ENCODE measurements around the gene DERA. TPM values are rescaled to one million over a fixed set of nuclear protein-coding genes. Genes with fewer than 3 reads are reported as not detected.

DERA gene
- total and polyA plus RNA-seq, 9 of the 15 experiments (the other 6 are each of a cell fraction or from before 2014, with no cell fraction given), result 5.5 to 15.5 (median 7.8) TPM

DNA sequence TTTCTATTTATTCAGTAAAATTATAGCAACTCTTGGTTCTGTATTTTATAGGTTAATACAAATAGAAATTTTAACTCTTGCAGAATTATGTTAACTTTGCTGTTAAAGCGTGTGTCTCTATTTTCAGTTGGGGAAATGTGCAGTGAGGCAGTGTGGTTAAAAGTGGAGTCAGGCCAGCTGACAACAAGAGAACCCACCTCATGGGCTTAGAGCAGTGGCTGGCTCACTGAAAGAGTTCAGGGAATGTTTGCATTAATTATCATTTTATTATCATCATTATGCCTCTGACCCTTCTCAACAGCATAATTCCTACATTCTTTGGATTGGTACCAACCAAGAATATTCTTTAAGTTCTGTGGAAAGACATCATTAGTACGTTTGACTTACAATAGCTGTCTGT lies 163.8 kb downstream of the DERA start:
- no peak overlapping the region for H3K27ac ChIP-seq (ENCODE audit: extremely low read depth, low read depth, low read length)
- no peak for FAIRE-seq
- H3K9me1 ChIP-seq (ENCODE audit: control insufficient read depth, insufficient read depth, low read length), result no peaks in the 10 kb centered on the region
- DNase-seq (ENCODE audit: extremely low read depth in 1 of 4, low spot score in 3 of 4), result no peak
- no peak overlapping the region for H3K9ac ChIP-seq (ENCODE audit: insufficient read depth in 1 of 2, low read depth in 2 of 2, low read length in 2 of 2)
- no peak overlapping the region for H3K4me3 ChIP-seq
- H4K20me1 ChIP-seq (replicated peaks; ENCODE audit: control insufficient read depth, insufficient read depth, low read length), result no peaks in the 10 kb centered on the region
- POLR2A ChIA-PET, result no interaction called here
- no peak overlapping the region for H3K4me2 ChIP-seq (ENCODE audit: insufficient read depth, low read length)
- CTCF ChIA-PET (ENCODE audit: low intra/inter-chr PET ratio), result no interaction called here
- H3K79me2 ChIP-seq (ENCODE audit: control insufficient read depth, insufficient read depth, low read length), result no peaks in the 10 kb centered on the region
- WGBS (ENCODE audit: insufficient coverage, low coverage, missing lambda C conversion rate), result 0% methylated on average over 2 of the region's 2 CpGs
- intact Hi-C loops (cut with micrococcal nuclease) (no loop called here), in situ Hi-C loops (cut with MboI) (no loop called here)
- H2AFZ ChIP-seq (ENCODE audit: low read depth, low read length), result no peak overlapping the region
- H3K27me3 ChIP-seq (ENCODE audit: control insufficient read depth in 2 of 2, insufficient read depth in 2 of 2, low read length in 2 of 2), result no peaks in the 10 kb centered on the region
- no peaks in the 10 kb centered on the region for H3K36me3 ChIP-seq (ENCODE audit: control insufficient read depth, insufficient read depth, low read length)
- TF ChIP-seq, protein P1, sequence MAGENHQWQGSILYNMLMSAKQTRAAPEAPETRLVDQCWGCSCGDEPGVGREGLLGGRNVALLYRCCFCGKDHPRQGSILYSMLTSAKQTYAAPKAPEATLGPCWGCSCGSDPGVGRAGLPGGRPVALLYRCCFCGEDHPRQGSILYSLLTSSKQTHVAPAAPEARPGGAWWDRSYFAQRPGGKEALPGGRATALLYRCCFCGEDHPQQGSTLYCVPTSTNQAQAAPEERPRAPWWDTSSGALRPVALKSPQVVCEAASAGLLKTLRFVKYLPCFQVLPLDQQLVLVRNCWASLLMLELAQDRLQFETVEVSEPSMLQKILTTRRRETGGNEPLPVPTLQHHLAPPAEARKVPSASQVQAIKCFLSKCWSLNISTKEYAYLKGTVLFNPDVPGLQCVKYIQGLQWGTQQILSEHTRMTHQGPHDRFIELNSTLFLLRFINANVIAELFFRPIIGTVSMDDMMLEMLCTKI (IDR thresholded peaks at IDR 0.05; ENCODE audit: partially characterized antibody), result no peak
- no peak for TF ChIP-seq RHOXF2B (CRISPR knock-in tag; conservative IDR thresholded peaks at IDR 0.05)
- no peak for TF ChIP-seq KDM2B (CRISPR knock-in tag; IDR thresholded peaks at IDR 0.05)
- TF ChIP-seq, protein P2, sequence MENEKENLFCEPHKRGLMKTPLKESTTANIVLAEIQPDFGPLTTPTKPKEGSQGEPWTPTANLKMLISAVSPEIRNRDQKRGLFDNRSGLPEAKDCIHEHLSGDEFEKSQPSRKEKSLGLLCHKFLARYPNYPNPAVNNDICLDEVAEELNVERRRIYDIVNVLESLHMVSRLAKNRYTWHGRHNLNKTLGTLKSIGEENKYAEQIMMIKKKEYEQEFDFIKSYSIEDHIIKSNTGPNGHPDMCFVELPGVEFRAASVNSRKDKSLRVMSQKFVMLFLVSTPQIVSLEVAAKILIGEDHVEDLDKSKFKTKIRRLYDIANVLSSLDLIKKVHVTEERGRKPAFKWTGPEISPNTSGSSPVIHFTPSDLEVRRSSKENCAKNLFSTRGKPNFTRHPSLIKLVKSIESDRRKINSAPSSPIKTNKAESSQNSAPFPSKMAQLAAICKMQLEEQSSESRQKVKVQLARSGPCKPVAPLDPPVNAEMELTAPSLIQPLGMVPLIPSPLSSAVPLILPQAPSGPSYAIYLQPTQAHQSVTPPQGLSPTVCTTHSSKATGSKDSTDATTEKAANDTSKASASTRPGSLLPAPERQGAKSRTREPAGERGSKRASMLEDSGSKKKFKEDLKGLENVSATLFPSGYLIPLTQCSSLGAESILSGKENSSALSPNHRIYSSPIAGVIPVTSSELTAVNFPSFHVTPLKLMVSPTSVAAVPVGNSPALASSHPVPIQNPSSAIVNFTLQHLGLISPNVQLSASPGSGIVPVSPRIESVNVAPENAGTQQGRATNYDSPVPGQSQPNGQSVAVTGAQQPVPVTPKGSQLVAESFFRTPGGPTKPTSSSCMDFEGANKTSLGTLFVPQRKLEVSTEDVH (IDR thresholded peaks at IDR 0.05; ENCODE audit: low read depth, partially characterized antibody), result no peak
- no peak for TF ChIP-seq SMARCE1 (IDR thresholded peaks at IDR 0.05)
- no peak for TF ChIP-seq PCBP2 (IDR thresholded peaks at IDR 0.05; ENCODE audit: low read depth, low read length, poor library complexity, severe bottlenecking)
- TF ChIP-seq, protein P3, sequence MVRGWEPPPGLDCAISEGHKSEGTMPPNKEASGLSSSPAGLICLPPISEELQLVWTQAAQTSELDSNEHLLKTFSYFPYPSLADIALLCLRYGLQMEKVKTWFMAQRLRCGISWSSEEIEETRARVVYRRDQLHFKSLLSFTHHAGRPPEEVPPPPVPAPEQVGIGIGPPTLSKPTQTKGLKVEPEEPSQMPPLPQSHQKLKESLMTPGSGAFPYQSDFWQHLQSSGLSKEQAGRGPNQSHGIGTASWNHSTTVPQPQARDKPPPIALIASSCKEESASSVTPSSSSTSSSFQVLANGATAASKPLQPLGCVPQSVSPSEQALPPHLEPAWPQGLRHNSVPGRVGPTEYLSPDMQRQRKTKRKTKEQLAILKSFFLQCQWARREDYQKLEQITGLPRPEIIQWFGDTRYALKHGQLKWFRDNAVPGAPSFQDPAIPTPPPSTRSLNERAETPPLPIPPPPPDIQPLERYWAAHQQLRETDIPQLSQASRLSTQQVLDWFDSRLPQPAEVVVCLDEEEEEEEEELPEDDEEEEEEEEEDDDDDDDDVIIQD (CRISPR knock-in tag; IDR thresholded peaks at IDR 0.05), result no peak
- TF ChIP-seq CBX1 (IDR thresholded peaks at IDR 0.05; ENCODE audit: low read depth), result no peak
- no peak for TF ChIP-seq CAMTA2 (CRISPR knock-in tag; conservative IDR thresholded peaks at IDR 0.05)
- TF ChIP-seq TOE1 (IDR thresholded peaks at IDR 0.05; ENCODE audit: borderline replicate concordance), result no peak
- no peak for TF ChIP-seq TOE1 (CRISPR knock-in tag; IDR thresholded peaks at IDR 0.05; ENCODE audit: borderline replicate concordance, low read depth)
- no peak for TF ChIP-seq ZSCAN32 (CRISPR knock-in tag; IDR thresholded peaks at IDR 0.05)
- no peaks in the 10 kb centered on the region for H3K4me1 ChIP-seq (replicated peaks in 1 of 2; ENCODE audit: control insufficient read depth in 2 of 2, insufficient read depth in 2 of 2, low read length in 2 of 2)
- H3K9me3 ChIP-seq (replicated peaks; ENCODE audit: control insufficient read depth, insufficient read depth, low read depth, low read length), result no peaks in the 10 kb centered on the region
- BruUV-seq (replicated peaks), result no TSS peak
- ATAC-seq, result no peak

All from K562 (cell line).